ENCODE results near the gene RTN4. TPM values are rescaled to one million over a fixed set of nuclear protein-coding genes. Genes with fewer than 3 reads are reported as not detected.

Gene RTN4
- total RNA-seq, 1 experiment from 2014 or later = 394 TPM

- no peak for DNase-seq
- peaks cover 25% of the 10 kb centered on the region for H3K27me3 Mint-ChIP-seq (ENCODE audit: unreplicated experiment)
- TF ChIP-seq CTCF (IDR thresholded peaks at IDR 0.05; ENCODE audit: unreplicated experiment) = no peak
- H3K4me3 Mint-ChIP-seq (ENCODE audit: low read depth, unreplicated experiment) = no peak overlapping the region
- CTCF ChIA-PET = interaction anchor here (0.6 to 0.8 kb wide), 2 partner anchors 9 to 32 kb away, joined by 3 to 10 read pairs; no protein-coding TSS in a partner anchor
- H3K36me3 Mint-ChIP-seq (ENCODE audit: insufficient read depth, unreplicated experiment) = no peaks in the 10 kb centered on the region
- H3K9me3 Mint-ChIP-seq (ENCODE audit: low read depth, unreplicated experiment) = peaks cover 2% of the 10 kb centered on the region
- no TSS peak for BruUV-seq (replicated peaks)
- no peaks in the 10 kb centered on the region for H3K4me1 Mint-ChIP-seq (ENCODE audit: low read depth, unreplicated experiment)
- intact Hi-C loops (cut with micrococcal nuclease; ENCODE audit: unreplicated experiment) = no loop called here
- no peak overlapping the region for H3K27ac Mint-ChIP-seq (ENCODE audit: unreplicated experiment)
Measured at GRCh38 chr2:54925022-54925421, 125.2 kb downstream of the RTN4 start.

GRCh38 chr2:54924121-54924520 lies 126.1 kb downstream of the RTN4 start:
- Mint-ChIP-seq H3K27me3 (ENCODE audit: unreplicated experiment) (peaks cover 28% of the 10 kb centered on the region), H3K4me3 (ENCODE audit: low read depth, unreplicated experiment) (no peak overlapping the region), H3K9me3 (ENCODE audit: low read depth, unreplicated experiment) (peaks cover 2% of the 10 kb centered on the region), H3K27ac (ENCODE audit: unreplicated experiment) (no peak overlapping the region), H3K4me1 (ENCODE audit: low read depth, unreplicated experiment) (no peaks in the 10 kb centered on the region), H3K36me3 (ENCODE audit: insufficient read depth, unreplicated experiment) (no peaks in the 10 kb centered on the region)
- intact Hi-C loops (cut with micrococcal nuclease; ENCODE audit: unreplicated experiment) = no loop called here
- DNase-seq = no peak
- CTCF ChIA-PET = no interaction called here
- no TSS peak for BruUV-seq (replicated peaks)
- TF ChIP-seq CTCF (IDR thresholded peaks at IDR 0.05; ENCODE audit: unreplicated experiment) = no peak

Other genes with a start within 250 kb of the RTN4 start
- gene CLHC1, start 181.8 kb upstream of the RTN4 start, total RNA-seq (2022) = 8.4 and 10.4 TPM in 2 replicates
- gene RPS27A, start 182.2 kb upstream of the RTN4 start, total RNA-seq (2022) = 702 and 747 TPM in 2 replicates
- 34.3 and 45.1 TPM in 2 replicates for gene MTIF2, start 218.8 kb upstream of the RTN4 start, total RNA-seq (2022)